ENCODE measurements around the gene RIT2.

DNA sequence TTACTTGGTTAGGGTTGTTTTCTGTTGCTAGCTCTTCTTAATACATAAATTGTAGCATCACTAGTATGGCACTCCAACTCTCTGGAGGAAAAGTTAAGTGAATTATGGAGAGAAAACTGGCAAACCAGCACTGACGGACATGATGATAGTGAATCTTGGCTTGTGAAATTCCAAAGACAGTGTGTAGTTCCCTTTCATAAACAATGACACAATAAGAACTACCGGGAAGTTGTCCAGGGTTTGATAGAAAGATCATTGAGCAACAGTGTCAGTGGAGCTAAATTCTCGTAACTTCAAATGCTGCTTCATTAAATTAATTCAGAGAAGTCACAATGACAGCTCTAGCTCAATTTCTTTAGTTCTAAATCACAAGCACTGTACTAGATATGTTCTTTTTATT is 66.5 kb downstream of the RIT2 start:
- TF ChIP-seq, protein P1, sequence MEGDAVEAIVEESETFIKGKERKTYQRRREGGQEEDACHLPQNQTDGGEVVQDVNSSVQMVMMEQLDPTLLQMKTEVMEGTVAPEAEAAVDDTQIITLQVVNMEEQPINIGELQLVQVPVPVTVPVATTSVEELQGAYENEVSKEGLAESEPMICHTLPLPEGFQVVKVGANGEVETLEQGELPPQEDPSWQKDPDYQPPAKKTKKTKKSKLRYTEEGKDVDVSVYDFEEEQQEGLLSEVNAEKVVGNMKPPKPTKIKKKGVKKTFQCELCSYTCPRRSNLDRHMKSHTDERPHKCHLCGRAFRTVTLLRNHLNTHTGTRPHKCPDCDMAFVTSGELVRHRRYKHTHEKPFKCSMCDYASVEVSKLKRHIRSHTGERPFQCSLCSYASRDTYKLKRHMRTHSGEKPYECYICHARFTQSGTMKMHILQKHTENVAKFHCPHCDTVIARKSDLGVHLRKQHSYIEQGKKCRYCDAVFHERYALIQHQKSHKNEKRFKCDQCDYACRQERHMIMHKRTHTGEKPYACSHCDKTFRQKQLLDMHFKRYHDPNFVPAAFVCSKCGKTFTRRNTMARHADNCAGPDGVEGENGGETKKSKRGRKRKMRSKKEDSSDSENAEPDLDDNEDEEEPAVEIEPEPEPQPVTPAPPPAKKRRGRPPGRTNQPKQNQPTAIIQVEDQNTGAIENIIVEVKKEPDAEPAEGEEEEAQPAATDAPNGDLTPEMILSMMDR (IDR thresholded peaks at IDR 0.05; ENCODE audit: insufficient read depth, low read length, poor library complexity, severe bottlenecking), result no peak
- no peak for TF ChIP-seq EZH2phosphoT487 (conservative IDR thresholded peaks at IDR 0.05; ENCODE audit: low read length)
